ENCODE data around the gene NDUFS1. TPM values are rescaled to one million over a fixed set of nuclear protein-coding genes. Genes with fewer than 3 reads are reported as not detected.

Gene NDUFS1
- polyA plus RNA-seq, 6 donors from 2014 or later, result 26.3 to 35.4 (median 29.9) TPM

Other genes with a start within 250 kb of the NDUFS1 start
- 10 to 100 TPM; 14.2 to 25.5 (median 18.5) TPM for gene INO80D, start 73.3 kb downstream of the NDUFS1 start, polyA plus RNA-seq (ENCODE audit: low read depth in 6 of 6)
- 1,000 to 10,000 TPM in 4 of 6 donors, 100 to 1,000 TPM in 2; 884 to 1,277 (median 1,025) TPM for gene EEF1B2, start 451 bp upstream of the NDUFS1 start, polyA plus RNA-seq (ENCODE audit: low read depth in 6 of 6)
- 1 to 10 TPM; 3.3 to 6.5 (median 3.7) TPM for gene ZDBF2, start 115.2 kb upstream of the NDUFS1 start, polyA plus RNA-seq (ENCODE audit: low read depth in 6 of 6)

Measured in naive B cell (primary cell).